Stimulated activated CD8-positive, alpha-beta memory T cell treated with anti-CD3 and anti-CD28 coated beads, Interleukin-7, amount 100 ng/mL, for 24 hours (primary cell): ENCODE measurements around the gene PPDPF.
A peak's percentile ranks its signal among the peaks of the same experiment; 100 is the strongest.
"Not testable (repeated sequence)": the region's sequence is repeated elsewhere in the genome, so short reads cannot be mapped to it uniquely, and the experiment has no call there.

Experiments used
- DNase-seq: peaks from one replicate; pipeline ENCODE4 v3.0.0-alpha.2; 2020; ENCODE audit warnings: low read depth

PPDPF gene

DNA sequence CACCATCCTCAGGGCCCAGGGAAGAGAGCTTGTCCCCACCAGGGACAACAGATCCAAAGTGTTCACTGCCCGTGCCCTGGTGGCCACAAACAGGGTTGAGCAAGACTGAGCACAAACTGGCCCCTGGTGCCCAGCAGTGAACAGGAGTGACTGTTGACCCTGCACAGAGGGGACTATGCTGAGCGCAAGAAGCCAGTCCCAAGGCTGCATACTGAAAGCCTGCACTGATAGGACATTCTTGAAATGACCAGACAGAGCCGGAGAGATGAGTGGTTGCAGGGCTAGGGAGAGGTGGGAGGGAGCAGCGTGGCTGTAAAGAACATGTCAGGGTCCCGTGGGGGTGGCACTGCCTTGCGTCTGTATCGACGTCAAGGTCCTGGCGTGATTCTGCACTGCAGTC is 30.5 kb downstream of the PPDPF start:
- no peak for DNase-seq

DNA sequence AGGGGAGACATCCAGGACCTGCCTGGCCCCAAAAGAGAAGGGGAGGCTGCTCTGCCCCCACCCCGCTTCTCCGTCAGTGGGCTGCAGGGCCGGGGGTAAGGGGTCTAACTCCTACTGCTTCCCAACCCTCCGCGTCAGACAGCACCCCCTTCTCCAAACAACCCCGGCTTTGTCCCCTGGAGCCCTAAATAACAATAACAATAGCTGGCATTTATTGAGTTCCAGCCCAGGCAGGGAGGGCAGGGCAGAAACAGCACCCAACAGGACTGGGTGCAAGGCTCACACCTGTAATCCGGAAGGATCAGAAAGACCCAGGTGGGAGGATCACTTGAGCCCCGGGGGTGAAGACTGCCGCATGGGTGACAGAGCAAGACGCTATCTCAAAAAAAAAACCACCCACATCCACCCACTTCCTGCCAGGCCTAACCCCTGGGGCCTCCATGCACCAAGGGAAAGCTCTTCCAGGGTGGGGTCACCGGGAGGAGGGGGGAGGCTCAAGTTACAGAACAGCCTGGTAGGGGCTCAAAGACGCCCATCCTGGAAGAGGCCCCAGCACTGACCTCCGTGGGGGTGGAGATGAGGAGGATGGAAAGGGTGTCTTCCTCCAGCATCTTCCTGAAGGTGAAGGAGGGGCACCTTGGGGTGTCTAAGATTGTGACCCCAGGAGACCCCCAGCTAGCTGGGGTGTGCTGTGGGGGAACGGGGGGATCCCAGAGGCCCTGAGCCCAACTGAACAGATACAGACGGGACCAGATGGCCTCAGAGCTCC is 32.1 kb downstream of the PPDPF start:
- DNase-seq: no peak

DNA sequence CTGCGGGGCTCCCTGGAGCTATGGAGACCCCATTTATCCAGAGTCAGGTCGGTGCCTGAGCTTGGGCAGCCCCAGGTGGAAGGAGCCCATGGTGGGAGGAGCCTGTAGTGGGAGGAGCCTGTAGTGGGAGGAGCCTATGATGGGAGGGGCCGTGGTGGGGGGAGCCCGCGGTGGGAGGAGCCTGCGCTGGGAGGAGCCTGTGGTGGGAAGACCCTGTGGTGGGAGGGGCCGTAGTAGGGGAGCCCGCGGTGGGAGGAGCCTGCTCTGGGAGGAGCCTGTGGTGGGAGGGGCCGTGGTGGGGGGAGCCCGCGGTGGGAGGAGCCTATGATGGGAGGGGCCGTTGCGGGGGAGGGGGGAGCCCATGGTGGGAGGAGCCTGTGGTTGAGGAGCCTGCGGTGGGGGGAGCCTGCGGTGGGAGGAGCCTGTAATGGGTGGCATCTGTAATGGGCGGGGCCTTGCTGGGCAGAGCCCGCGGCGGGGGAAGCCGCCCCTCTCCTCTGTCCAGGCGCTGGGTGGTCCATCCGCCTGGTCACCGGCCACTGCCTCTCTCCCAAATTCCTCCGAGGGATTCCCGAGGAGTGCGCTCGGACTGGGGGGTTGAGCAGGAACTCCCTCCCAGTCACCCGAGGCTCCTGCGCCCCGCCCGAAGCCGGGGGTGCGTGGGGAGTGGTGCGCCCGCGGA is 32.8 kb downstream of the PPDPF start:
- DNase-seq: peak; percentile 71

DNA sequence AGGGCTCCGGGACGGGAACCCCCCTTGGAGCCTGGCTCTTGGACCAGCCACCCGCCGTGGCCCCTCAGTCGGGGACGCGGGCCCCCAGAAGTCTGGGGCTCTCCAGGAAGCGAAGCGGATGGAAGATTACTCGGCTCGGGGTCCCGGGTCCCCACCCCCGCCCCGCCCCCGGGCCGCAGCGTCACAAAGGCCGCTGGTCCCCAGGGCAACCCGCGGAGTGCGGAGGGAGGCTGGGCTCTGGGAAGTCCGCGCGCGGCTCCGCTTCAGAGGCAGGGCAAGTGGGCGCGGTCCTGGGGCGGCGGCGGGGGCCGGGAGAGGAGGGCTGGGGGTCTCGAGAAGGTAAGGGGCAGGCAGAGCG is 33.3 kb downstream of the PPDPF start, which contains the start of gene FNDC11:
Gene FNDC11, plus strand, starts transcription at position 227 of the 358 bp plus-strand sequence. CDS start 1,505 bp downstream, outside the sequence.
- no peak for DNase-seq

DNA sequence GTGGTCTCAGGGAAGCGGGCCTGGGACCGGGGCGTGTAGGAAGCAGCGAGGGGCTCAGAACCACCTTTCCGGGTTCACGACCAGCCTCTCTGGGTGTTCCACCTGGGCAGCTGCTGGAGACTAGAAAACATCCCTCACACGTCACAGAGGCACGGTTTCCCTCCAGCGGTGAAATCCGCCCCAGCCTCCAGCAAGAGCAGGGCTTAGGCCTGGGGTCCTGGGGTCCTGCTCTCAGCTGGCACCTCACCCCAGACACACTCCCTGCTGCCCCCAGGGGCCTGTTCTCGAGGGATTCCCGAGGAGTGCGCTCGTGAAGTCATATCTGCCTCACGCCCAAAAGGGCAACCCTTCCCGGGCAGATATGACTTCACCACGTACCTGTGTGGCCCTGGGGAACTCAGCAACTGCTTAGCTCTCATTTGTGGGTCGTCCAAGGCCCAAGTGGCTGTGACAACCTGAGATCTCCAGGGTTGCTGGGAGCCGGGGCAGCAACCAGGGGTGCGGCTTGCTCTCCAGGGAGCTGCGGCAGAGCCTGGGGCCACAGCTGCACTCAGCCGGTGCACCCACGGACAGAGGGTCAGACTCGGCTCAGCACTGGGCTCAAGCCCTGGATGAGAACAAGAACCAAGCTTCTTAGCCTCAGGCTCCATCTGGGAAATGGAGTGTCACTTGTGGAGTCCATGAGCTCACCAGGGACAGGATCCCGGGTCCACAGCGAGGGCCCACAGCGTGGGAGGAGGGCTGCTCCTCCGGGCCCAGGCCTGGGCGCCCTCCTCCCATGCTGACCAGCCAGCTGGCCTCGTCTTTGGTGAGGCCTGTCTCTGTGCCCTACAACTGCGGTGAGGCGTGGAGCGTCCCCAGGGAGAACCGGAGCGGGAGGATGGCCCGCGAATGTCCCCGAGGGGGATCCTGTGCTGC is 34.1 kb downstream of the PPDPF start:
- no peak for DNase-seq

DNA sequence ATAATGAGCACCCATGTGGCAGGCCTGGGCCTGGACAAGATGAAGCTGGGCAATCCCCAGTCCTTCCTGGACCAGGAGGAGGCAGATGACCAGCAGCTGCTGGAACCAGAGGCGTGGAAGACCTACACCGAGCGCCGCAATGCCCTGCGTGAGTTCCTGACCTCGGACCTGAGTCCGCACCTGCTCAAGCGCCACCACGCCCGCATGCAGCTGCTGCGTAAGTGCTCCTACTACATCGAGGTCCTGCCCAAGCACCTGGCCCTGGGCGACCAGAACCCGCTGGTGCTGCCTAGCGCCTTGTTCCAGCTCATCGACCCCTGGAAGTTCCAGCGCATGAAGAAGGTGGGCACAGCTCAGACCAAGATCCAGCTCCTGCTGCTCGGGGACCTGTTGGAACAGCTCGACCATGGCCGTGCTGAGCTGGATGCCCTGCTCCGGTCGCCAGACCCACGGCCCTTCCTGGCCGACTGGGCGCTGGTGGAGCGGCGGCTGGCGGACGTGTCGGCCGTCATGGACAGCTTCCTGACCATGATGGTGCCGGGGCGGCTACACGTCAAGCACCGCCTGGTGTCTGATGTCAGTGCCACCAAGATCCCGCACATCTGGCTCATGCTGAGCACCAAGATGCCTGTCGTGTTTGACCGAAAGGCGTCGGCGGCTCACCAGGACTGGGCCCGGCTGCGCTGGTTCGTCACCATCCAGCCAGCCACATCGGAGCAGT is 35.3 kb downstream of the PPDPF start:
- no peak for DNase-seq

DNA sequence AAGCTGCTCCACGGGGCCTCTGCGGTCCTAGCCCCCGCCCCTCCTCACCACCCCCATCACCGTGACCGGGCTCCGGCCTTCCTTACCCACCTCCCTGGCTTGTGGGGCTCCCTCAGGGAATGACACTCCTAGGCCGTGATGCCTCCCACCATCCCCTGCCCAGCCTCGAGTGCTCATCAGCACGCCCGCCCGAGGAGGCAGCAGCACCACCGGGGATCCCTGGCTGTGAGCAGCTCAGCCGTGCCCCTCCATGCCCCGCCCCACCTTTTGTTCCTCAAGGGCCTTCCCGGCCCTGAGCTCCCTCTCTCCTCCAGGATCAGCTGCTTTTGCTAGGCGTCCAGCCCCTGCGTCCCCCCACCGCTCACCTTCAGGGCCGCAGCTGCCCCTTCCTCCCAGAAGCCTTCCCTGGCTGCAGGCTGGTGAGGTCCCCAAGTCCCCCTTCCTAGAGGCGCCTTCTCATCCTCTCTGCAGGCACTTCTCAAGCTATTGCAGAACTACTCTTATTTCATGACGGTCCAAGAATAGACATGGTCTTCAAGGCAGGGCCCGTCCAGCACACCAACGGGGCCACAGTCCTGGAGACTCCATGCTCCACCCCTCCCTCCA is 36.4 kb downstream of the PPDPF start:
- no peak for DNase-seq

DNA sequence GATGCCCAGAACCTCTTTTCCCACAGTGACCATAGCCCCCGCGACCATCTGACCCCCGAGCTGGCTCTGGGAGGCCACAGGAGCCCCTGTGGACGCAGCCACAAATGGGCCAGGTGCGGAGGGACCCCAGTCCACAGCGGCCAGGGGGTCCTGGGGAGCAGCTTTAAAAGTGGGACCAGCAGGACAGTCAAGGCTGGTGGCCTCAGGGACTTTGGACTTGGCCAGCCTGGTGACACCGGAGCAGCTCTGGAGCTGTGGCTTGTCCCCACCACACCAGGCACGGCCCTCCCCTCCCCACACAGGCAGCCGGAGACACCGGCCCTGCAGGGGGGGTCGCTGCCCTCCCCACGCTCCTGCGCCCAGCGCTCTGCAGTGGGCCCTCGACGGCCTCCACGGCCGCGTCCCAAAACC is 36.9 kb downstream of the PPDPF start:
- DNase-seq: no peak

DNA sequence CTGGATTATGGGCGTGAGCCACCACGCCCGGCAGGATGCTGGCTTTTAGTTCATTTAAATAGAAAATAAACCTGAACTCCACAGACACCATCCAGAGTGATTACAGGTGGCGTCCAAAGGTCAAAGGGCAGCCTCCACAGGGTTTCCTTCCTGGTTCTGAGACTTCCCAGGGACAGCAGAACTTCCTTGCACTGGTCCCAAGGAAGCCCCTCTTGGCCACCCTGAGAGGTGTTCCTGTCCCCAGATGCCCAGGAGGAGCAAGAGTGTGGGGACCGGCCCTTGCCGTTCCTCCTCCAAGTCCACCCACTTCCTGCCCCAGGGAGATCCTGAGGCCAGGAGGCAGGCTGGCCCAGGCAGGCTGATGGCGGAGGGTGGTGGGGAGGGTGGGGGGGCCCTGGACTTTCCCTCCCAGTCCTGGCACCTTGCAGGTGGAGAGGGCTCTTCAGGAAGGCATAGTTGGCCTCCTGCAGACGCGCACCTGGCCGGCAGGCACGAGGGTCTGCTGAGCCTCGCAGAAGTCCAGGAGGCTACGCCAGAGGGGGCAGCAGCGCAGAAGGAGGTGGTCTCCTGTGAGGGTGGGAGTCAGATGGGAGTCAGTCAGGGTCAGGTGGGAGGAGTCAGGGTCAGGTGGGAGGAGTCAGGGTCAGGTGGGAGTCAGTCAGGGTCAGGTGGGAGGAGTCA is 38.4 kb downstream of the PPDPF start:
- DNase-seq: no peak

DNA sequence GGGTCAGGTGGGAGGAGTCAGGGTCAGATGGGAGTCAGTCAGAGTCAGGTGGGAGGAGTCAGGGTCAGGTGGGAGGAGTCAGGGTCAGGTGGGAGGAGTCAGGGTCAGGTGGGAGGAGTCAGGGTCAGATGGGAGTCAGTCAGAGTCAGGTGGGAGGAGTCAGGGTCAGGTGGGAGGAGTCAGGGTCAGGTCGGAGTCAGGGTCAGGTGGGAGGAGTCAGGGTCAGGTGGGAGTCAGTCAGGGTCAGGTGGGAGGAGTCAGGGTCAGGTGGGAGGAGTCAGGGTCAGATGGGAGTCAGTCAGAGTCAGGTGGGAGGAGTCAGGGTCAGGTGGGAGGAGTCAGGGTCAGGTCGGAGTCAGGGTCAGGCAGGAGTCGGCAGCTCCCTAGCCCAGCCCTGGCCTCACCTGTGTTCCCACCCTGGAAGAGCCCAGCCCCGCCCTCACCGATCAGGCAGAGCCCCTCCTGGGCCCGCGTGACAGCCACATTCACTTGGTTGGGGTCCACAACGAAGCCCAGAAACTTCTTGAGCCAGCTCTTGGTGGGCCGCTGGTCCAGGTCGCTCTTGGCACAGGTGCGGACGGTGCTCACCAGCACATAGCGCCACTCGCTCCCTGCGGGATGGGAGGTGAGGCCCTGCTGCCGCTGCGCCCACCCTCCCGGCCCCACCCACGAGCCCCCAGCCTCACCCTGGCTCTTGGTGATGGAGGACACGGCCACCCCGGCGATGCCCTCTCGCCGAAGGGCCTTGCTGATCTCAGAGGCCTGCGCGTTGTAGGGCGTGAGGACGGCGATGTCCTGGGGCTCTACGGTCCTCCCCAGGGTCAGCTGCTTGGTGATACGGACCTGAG is 39.1 kb downstream of the PPDPF start:
- DNase-seq: not testable (repeated sequence)

DNA sequence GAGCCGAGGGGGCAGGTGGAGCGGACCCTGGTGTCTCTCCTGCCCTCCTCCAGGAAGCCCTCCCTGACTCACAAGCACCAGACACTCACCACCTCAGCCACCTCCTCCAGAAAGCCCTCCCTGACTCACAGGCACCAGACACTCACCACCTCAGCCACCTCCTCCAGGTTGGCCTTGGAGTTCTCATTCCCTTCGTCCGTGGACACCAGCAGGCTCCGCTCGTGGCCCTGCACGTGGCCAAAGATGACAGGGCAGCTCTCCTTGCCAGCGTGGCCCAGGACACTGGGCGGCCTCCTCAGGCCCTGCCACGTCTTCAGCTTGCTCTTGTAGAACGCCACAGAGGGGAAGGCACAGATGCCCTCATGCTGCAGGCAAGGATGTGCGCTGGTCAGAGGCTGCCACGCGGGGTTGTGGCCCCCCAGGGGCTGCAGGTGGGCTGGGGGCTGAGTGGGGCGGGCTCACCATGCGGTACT is 39.8 kb downstream of the PPDPF start:
- no peak for DNase-seq

DNA sequence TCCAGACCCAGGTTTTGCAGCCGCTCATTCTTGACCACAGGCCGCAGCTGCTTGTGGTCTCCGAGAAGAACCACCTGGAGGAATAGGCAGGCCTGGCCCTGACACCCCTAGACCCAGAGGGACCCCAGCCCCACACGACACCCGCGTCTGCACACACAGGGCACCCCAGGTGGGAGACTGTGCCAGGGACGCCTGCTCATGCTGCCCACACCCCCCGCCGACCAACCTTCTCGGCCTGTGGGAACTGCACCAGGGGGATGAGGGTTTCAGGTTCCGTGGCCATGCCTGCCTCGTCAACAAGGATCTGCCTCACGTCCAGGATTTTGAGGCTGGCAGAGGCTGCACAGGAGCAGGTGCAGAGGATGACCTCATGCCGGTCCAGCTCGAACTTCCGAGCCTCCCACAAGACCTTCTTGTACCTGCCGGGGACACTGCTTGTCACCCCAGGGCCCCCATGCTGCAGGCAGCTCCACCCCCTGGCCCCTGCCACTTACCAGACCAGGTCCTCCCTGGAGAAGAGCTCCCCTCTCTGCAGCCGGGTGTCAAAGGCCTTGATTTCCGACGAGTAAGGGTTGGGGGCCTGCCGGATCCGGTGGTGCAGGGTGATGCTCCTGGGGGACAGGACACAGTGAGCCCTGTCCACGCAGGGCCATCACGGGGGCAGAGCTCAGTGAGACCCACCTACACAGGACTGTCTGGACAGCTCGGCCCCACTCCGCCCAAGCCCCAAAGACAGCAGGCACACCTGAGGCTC is 40.5 kb downstream of the PPDPF start:
- no peak for DNase-seq

DNA sequence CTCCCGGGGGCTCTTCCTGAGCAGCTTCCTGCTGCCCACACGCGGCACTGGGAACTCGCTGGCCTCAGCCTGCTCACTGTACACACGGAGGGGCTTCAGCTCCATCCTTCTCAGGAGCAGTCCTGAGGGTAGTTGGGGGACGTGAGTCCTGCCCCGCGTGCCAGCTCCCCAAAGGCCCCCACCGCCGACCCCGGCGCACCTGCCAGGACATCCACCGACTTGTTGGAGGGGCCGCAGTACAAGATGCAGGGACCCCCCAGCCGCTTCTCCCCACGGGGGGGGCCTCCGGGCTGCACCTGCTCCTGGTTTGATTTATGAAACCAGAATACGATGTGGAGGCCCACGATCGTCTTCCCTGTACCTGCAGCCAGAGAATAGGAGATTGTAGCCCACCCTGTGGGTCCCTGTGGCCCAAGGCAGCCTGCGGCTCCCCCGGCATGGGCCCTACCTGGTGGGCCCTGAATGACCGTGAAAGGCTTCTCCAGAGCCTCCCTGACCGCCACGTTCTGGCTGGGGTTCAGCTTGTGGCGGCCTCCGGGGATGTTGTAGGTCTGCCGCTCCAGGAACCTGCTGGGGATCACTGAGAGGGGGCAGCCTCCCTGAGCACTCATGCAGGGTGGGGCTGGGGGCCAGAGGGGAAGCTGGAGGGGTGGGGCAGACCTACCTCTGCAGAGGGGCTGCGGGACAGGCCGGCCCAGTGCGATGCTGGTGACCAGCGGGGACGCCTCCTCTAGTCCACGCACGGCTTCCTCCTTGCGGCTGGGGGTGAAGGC is 41.2 kb downstream of the PPDPF start:
- DNase-seq: no peak

DNA sequence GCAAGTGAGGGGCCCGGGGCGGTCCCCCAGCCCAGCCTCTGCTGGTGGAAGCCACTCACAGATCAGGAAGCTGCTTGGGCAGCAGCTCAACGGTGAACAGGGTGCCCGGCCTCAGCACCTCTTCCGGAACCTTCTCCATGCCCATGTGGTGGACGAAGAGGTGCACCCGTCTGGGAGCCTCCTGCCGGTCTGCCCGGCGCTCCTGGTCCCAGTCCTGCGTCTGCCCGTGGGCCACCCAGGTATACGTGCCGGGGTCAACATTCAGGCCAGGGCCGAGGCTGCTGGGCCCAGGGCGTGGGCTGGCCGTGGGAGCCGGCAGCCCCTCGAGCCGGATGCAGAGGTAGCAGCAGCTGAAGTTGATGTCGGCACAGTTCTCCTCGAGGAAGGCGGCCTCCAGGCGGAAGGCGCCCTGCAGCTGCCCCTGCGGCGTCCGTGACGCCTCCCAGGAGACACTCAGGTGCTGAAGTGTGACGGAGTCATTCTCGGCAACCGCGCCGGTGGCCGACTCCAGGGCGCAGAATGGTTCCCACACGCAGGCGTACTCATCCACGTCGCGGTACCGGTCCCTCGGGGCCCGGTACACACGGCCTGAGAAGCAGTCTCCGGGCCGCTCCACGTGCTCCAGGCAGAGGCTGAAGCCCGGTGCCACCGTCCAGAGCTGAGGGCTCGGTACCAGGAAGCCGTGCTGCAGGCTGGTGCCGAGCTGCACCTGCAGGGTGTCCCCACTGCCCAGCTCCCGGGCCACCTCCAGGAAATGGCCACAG is 42.1 kb downstream of the PPDPF start:
- DNase-seq: no peak

DNA sequence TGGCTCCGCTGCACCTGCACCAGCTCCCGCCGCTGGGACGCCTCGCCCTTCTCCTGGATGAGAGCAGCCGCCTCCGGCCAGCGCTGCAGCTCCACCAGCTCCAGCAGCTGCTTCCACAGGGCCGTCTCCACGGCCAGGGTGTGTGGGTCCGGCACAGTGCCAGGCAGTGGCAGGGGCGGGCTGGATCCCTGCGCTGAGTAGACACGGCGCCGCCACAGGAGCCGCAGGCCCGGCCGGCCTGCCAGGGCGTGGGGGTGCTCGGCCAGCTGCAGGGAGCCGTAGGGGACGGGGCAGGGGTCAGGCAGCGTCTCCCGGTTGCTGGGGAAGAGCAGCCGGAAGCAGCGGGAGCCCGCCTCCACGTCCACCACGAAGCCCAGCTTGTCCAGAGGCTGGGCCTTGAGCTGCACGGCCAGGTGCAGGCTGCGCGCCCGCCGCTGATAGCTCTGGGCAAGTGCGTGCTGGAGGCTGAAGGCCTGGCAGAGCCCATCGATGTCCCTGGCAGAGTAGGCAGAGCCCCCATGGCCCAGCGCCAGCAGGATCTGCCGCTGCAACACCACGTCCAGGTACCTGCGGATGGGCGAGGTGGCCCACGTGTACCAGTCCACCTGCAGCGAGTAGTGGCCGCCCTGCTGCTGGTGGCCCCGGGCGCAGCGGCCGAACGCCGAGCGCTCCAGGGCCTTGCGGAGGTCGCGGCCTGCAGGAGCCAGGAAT is 42.8 kb downstream of the PPDPF start:
- no peak for DNase-seq

DNA sequence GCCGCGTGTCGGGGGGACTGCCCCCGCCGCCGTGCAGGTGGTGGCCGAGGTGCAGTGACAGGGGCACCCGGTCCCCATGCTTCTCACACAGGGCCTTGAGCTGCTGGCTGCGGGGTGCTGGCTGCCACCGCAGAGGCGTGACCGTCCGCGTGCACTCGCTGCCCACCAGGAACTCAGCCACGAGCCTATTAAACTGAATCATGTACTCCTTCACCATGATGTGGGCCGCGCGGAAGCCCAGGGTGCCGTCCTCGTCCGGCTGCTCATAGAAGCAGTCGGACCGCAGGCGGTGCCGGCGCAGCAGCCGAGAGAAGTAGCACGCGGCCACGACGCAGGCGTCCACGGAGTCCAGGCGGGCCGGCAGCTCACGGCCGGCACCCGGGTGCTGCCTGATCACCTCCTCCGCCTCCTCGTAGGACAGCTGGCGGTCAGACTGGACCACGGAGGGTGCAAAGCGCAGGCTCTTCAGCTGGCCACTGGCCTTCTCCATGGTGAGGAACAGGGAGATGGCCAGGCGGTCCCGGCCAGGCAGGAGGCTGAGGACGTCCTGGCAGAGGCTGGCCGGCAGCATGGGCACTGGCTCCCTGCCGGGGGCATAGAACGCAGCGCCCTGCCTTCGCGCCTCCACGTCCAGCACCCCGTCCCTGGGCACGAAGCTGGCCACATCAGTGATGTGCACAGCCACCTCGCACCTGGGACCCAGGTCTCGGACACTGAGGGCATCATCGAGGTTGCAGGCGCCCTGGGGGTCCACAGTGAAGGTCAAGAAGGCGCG is 43.7 kb downstream of the PPDPF start:
- DNase-seq: no peak
